Smooth muscle cell (in vitro differentiated cells): ENCODE results near the gene GTF2A1. TPM values are rescaled to one million over a fixed set of nuclear protein-coding genes. Genes with fewer than 3 reads are reported as not detected.

Source experiments
- DNase-seq: peaks from one replicate; lab custom pipeline; 2025; ENCODE audit not compliant: unreplicated experiment; lab: John Stamatoyannopoulos, UW
- H2AFZ ChIP-seq: fragments of 200-600 bp; sonication (generic); 2 replicates; pipeline ENCODE4 v1.6.0; 2016; ENCODE audit warnings: antibody characterized with exemption, low read depth, mild to moderate bottlenecking
- H3F3A ChIP-seq: fragments of 200-600 bp; sonication (generic); 2 replicates; pipeline ENCODE4 v1.6.0; 2017; ENCODE audit warnings: antibody characterized with exemption, low read depth
- H3K27ac ChIP-seq: fragments of 200-600 bp; sonication (generic); 2 replicates; pipeline ENCODE4 v1.5.1; 2016; ENCODE audit warnings: low read depth, mild to moderate bottlenecking
- H3K27me3 ChIP-seq: fragments of 200-600 bp; sonication (generic); 2 replicates; pipeline ENCODE4 v1.6.1; 2016; ENCODE audit warnings: low read depth, mild to moderate bottlenecking
- H3K36me3 ChIP-seq: fragments of 200-600 bp; sonication (generic); 2 replicates; pipeline ENCODE4 v1.5.1; 2016; ENCODE audit warnings: low read depth
- H3K4me1 ChIP-seq: fragments of 200-600 bp; sonication (generic); 2 replicates; pipeline ENCODE4 v1.5.1; 2016; ENCODE audit warnings: low read depth
- H3K4me2 ChIP-seq: fragments of 200-600 bp; sonication (generic); 2 replicates; pipeline ENCODE4 v1.6.0; 2016; ENCODE audit warnings: mild to moderate bottlenecking
- H3K4me3 ChIP-seq: fragments of 200-600 bp; sonication (generic); 2 replicates; pipeline ENCODE4 v1.5.1; 2016; ENCODE audit warnings: mild to moderate bottlenecking
- H3K79me2 ChIP-seq: fragments of 200-600 bp; sonication (generic); 2 replicates; pipeline ENCODE4 v1.6.0; 2016; ENCODE audit warnings: low read depth, mild to moderate bottlenecking
- H3K9ac ChIP-seq: fragments of 200-600 bp; sonication (generic); 2 replicates; pipeline ENCODE4 v1.6.0; 2016; ENCODE audit warnings: low read depth
- H3K9me3 ChIP-seq: fragments of 200-600 bp; sonication (generic); replicated peaks from 2 replicates; pipeline ENCODE4 v1.5.1; 2016; ENCODE audit warnings: low read depth
- H4K20me1 ChIP-seq: fragments of 200-600 bp; sonication (generic); 2 replicates; pipeline ENCODE4 v1.6.0; 2016; ENCODE audit warnings: low read depth
- WGBS: methylation state at CpG from one replicate; pipeline ENCODE4 v1.1.7; 2016; ENCODE audit warnings: low lambda C conversion rate; 5-methylcytosine and 5-hydroxymethylcytosine counted together
- polyA plus RNA-seq: library from polyadenylated mRNA; unstranded; fragments of >200 nt; fragmentation: Nextera tagmentation; extraction: Ambion mirVana; gene quantifications from 2 replicates; pipeline ENCODE4 v1.2.1, GENCODE V29; 2016
- total RNA-seq: library from RNA; depleted of rRNA; stranded (reverse); fragments of >200 nt; gene quantifications from 2 replicates; pipeline ENCODE4 v1.2.3, GENCODE V29; 2014
- TF ChIP-seq, protein P1 (sequence below): fragments of 200-600 bp; sonication (generic); IDR thresholded peaks from 2 replicates; pipeline ENCODE4 v1.5.1; 2017; ENCODE audit warnings: borderline replicate concordance, mild to moderate bottlenecking, antibody characterized with exemption; ENCODE audit not compliant: insufficient read depth, poor library complexity, severe bottlenecking

The GTF2A1 gene
- total and polyA plus RNA-seq, 2 experiments from 2014 or later, result 4.7 to 39.4 TPM

DNA sequence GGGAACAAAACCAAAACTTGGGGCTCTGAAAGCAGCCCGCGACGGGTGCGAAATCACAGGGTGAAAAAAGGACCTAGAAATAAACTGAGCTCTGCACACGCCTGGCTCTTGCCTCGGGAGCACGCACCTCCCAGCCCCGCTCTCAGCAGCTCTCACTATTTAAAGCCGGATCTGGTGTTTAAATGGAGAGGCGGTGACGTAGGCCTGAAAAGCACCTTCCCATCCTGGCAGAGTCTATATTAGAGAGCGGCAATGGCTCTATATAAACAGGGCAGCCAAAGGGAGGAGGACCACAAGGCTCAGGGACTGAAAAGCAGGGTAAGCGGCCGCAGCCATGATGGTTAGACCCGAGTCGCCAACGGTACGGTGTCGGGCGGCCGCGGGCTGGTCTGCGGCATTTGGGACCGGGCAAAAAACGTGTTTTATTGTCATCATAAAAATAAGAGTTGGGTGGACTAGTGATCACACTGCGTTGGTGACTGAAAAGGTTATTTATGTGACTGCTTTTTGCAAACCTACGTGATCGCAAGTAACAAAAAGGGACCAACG, 1.5 kb downstream of the GTF2A1 start:
- Histone ChIP-seq H2AFZ (peak overlapping the region; percentile 31), H3K36me3 (peaks cover 6% of the 10 kb centered on the region), H3K9ac (peak overlapping the region; percentile 95), H3K27ac (peak overlapping the region; percentile 92), H3K4me2 (peak overlapping the region; percentile 90), H3F3A (peaks cover 15% of the 10 kb centered on the region), H4K20me1 (peaks cover 43% of the 10 kb centered on the region), H3K79me2 (peaks cover 48% of the 10 kb centered on the region), H3K4me1 (peaks cover 25% of the 10 kb centered on the region), H3K9me3 (no peaks in the 10 kb centered on the region), H3K4me3 (peak overlapping the region; percentile 71), H3K27me3 (no peaks in the 10 kb centered on the region)
- WGBS, result under 1% methylated on average over 29 of the region's 29 CpGs
- TF ChIP-seq, protein P1, sequence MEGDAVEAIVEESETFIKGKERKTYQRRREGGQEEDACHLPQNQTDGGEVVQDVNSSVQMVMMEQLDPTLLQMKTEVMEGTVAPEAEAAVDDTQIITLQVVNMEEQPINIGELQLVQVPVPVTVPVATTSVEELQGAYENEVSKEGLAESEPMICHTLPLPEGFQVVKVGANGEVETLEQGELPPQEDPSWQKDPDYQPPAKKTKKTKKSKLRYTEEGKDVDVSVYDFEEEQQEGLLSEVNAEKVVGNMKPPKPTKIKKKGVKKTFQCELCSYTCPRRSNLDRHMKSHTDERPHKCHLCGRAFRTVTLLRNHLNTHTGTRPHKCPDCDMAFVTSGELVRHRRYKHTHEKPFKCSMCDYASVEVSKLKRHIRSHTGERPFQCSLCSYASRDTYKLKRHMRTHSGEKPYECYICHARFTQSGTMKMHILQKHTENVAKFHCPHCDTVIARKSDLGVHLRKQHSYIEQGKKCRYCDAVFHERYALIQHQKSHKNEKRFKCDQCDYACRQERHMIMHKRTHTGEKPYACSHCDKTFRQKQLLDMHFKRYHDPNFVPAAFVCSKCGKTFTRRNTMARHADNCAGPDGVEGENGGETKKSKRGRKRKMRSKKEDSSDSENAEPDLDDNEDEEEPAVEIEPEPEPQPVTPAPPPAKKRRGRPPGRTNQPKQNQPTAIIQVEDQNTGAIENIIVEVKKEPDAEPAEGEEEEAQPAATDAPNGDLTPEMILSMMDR, result no peak
- DNase-seq, result peak; percentile 68

DNA sequence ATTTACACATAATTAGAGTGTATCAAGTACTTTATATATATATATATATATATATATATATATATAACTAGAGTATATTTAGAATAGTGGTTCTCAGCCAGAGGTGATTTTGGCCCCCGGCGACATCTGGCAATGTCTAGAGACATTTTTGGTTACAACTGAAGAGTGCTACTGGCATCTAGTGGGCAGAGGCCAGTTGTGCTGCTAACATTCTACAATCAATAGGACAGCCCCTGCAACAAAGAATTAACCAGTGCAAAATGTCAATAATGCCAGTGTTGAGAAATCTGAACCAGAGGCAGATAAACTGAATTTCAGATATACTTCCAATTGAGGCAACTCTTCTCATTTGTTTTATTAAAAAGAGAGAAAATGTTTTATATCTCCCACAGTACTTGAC, 8.9 kb downstream of the GTF2A1 start:
- no peak overlapping the region for H3K4me2 ChIP-seq
- TF ChIP-seq, protein P1, result peak; percentile 20
- 88% methylated on average over 2 of the region's 2 CpGs for WGBS
- DNase-seq, result no peak
- no peak overlapping the region for H2AFZ ChIP-seq
- no peaks in the 10 kb centered on the region for H3K9me3 ChIP-seq
- peaks cover 75% of the 10 kb centered on the region for H3K79me2 ChIP-seq
- no peaks in the 10 kb centered on the region for H3F3A ChIP-seq
- H3K9ac ChIP-seq, result no peak overlapping the region
- H4K20me1 ChIP-seq, result peaks cover 95% of the 10 kb centered on the region
- no peaks in the 10 kb centered on the region for H3K27me3 ChIP-seq
- no peaks in the 10 kb centered on the region for H3K4me1 ChIP-seq
- H3K4me3 ChIP-seq, result no peak overlapping the region
- no peak overlapping the region for H3K27ac ChIP-seq
- H3K36me3 ChIP-seq, result peaks cover 16% of the 10 kb centered on the region

DNA sequence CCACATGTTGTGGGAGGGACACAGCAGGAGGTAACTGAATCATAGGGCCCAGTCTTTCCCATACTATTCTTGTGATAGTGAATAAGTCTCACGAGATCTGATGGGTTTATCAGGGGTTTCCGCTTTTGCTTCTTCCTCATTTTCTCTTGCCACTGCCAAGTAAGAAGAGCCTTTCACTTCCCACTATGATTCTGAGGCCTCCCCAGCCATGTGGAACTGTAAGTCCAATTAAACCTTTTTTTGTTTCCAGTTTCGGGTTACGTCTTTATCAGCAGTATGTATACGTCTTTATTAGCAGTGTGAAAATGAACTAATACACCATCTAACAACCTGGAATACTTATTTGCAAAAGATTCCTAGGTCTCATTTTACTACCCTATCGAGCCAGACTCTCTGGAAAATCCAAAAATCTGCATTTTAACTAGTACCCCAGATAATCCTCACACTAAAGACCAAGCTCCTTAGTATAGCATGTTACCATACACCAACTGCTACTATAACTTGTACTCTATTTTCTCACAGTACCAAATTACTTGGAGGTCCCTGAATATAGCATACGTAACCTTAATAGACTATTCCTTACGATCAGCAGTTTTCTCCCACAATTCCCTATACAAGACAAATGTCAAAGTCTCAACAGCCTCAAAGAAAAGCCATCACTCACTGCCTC, 11.5 kb downstream of the GTF2A1 start:
- H4K20me1 ChIP-seq, result peaks cover 98% of the 10 kb centered on the region
- 91% methylated on average over 8 of the region's 8 CpGs for WGBS
- H3K36me3 ChIP-seq, result peaks cover 10% of the 10 kb centered on the region
- TF ChIP-seq, protein P1, result no peak
- H2AFZ ChIP-seq, result no peak overlapping the region
- no peak for DNase-seq
- H3K27ac ChIP-seq, result no peak overlapping the region
- H3K9me3 ChIP-seq, result no peaks in the 10 kb centered on the region
- no peaks in the 10 kb centered on the region for H3K27me3 ChIP-seq
- no peaks in the 10 kb centered on the region for H3F3A ChIP-seq
- no peak overlapping the region for H3K4me3 ChIP-seq
- no peaks in the 10 kb centered on the region for H3K4me1 ChIP-seq
- H3K4me2 ChIP-seq, result no peak overlapping the region
- peaks cover 55% of the 10 kb centered on the region for H3K79me2 ChIP-seq
- no peak overlapping the region for H3K9ac ChIP-seq
